Measurements from ENCODE around the gene NUP210L. TPM values are rescaled to one million over a fixed set of nuclear protein-coding genes. Genes with fewer than 3 reads are reported as not detected.
A peak's percentile ranks its signal among the peaks of the same experiment; 100 is the strongest.

Gene NUP210L
- total and polyA plus RNA-seq, 2 of the 13 experiments (the other 11 are each of a cell fraction or from before 2014, with no cell fraction given): not detected

DNA sequence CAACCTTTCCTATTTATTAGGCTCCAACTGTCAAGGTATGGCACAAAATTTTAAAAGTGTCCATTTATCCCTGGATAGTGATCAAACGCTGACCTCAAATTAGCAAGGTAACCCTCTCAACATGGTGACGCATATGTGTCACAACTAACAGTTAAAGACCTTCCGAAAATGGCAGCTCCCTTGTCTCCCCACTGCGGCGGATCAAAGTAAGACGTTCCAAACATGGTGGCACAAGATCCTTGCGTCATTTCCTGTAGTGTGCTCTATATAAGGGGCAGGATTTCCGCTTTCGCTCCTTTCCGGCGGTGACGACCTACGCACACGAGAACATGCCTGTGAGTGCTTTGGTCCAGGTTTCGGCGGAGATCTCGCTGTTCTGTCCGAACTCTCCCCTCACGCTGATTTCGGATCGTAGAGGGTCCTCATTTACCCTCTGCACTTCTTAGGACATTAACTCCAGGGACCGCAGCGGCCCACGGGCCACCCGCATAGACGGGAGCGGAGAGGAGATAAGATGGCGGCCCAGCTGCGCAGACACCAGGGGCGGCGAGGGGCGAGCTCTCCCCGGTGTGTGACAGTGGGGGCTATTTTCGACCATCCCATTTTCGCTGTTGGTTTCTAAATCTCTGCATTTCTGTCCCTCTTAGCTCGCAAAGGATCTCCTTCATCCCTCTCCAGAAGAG is 164.3 kb downstream of the NUP210L start, which contains the start of gene RPS27 (continued):
- TF ChIP-seq AKAP8 (CRISPR knock-in tag; IDR thresholded peaks at IDR 0.05) (0 out of 2 replicates have a peak, but pooled peaks have one; percentile 52), ZBTB21 (CRISPR knock-in tag; IDR thresholded peaks at IDR 0.05) (peak; percentile 89), SALL1 (CRISPR knock-in tag; IDR thresholded peaks at IDR 0.05) (peak; percentile 86), RELA (CRISPR knock-in tag; IDR thresholded peaks at IDR 0.05) (no peak), ZNF775 (CRISPR knock-in tag; IDR thresholded peaks at IDR 0.05; ENCODE audit: borderline replicate concordance) (0 out of 2 replicates have a peak, but pooled peaks have one; percentile 28), ZNF292 (CRISPR knock-in tag; IDR thresholded peaks at IDR 0.05; ENCODE audit: borderline replicate concordance, low read depth) (peak; percentile 43; the same call in 1 of the 2 replicates), RAD21 (CRISPR knock-in tag; IDR thresholded peaks at IDR 0.05) (0 out of 2 replicates have a peak, but pooled peaks have one; percentile 25), KDM6A (CRISPR knock-in tag; IDR thresholded peaks at IDR 0.05; ENCODE audit: low read depth) (0 out of 2 replicates have a peak, but pooled peaks have one; percentile 52), ZNF24 (IDR thresholded peaks at IDR 0.05) (no peak; the same call in 1 of the 2 replicates), ZFP90 (CRISPR knock-in tag; IDR thresholded peaks at IDR 0.05; ENCODE audit: borderline replicate concordance) (peak; percentile 63; the same call in 1 of the 2 replicates), ZNF230 (CRISPR knock-in tag; IDR thresholded peaks at IDR 0.05) (peak; percentile 87), SMARCE1 (IDR thresholded peaks at IDR 0.05; ENCODE audit: borderline replicate concordance) (no peak), BORCS8-MEF2B (CRISPR knock-in tag; IDR thresholded peaks at IDR 0.05) (peak; percentile 81), MAZ (IDR thresholded peaks at IDR 0.05; ENCODE audit: borderline replicate concordance, low read depth, low read length) (no peak), MAZ (CRISPR knock-in tag; IDR thresholded peaks at IDR 0.05; ENCODE audit: low read depth) (peak; percentile 80; the same call in 1 of the 2 replicates), ZNF3 (CRISPR knock-in tag; IDR thresholded peaks at IDR 0.05) (no peak), DMAP1 (CRISPR knock-in tag; IDR thresholded peaks at IDR 0.05) (peak; percentile 94), SMAD9 (CRISPR knock-in tag; IDR thresholded peaks at IDR 0.05) (no peak), ZBTB7A (CRISPR knock-in tag; IDR thresholded peaks at IDR 0.05) (peak; percentile 75; the same call in 1 of the 2 replicates), ZNF556 (CRISPR knock-in tag; IDR thresholded peaks at IDR 0.05; ENCODE audit: borderline replicate concordance) (peak; percentile 94), KAT8 (CRISPR knock-in tag; IDR thresholded peaks at IDR 0.05) (peak; percentile 97), ZNF883 (CRISPR knock-in tag; IDR thresholded peaks at IDR 0.05; ENCODE audit: not compliant biosample characterization) (peak; percentile 68), ZNF614 (CRISPR knock-in tag; IDR thresholded peaks at IDR 0.05; ENCODE audit: borderline replicate concordance) (peak; percentile 80), POLR2AphosphoS5 (IDR thresholded peaks at IDR 0.05; ENCODE audit: low read depth, low read length) (peak; percentile 100), MTF2 (CRISPR knock-in tag; IDR thresholded peaks at IDR 0.05; ENCODE audit: borderline replicate concordance) (0 out of 2 replicates have a peak, but pooled peaks have one; percentile 53)
- TF ChIP-seq, protein P1, sequence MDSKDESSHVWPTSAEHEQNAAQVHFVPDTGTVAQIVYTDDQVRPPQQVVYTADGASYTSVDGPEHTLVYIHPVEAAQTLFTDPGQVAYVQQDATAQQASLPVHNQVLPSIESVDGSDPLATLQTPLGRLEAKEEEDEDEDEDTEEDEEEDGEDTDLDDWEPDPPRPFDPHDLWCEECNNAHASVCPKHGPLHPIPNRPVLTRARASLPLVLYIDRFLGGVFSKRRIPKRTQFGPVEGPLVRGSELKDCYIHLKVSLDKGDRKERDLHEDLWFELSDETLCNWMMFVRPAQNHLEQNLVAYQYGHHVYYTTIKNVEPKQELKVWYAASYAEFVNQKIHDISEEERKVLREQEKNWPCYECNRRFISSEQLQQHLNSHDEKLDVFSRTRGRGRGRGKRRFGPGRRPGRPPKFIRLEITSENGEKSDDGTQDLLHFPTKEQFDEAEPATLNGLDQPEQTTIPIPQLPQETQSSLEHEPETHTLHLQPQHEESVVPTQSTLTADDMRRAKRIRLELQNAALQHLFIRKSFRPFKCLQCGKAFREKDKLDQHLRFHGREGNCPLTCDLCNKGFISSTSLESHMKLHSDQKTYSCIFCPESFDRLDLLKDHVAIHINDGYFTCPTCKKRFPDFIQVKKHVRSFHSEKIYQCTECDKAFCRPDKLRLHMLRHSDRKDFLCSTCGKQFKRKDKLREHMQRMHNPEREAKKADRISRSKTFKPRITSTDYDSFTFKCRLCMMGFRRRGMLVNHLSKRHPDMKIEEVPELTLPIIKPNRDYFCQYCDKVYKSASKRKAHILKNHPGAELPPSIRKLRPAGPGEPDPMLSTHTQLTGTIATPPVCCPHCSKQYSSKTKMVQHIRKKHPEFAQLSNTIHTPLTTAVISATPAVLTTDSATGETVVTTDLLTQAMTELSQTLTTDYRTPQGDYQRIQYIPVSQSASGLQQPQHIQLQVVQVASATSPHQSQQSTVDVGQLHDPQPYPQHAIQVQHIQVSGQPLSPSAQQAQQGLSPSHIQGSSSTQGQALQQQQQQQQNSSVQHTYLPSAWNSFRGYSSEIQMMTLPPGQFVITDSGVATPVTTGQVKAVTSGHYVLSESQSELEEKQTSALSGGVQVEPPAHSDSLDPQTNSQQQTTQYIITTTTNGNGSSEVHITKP (CRISPR knock-in tag; IDR thresholded peaks at IDR 0.05; ENCODE audit: low read depth): peak; percentile 95
- TF ChIP-seq, protein P2, sequence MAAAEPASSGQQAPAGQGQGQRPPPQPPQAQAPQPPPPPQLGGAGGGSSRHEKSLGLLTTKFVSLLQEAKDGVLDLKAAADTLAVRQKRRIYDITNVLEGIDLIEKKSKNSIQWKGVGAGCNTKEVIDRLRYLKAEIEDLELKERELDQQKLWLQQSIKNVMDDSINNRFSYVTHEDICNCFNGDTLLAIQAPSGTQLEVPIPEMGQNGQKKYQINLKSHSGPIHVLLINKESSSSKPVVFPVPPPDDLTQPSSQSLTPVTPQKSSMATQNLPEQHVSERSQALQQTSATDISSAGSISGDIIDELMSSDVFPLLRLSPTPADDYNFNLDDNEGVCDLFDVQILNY (CRISPR knock-in tag; conservative IDR thresholded peaks at IDR 0.05): peak; percentile 63; the same call in 1 of the 2 replicates

Data from HepG2 (cell line).